A549 (cell line): ENCODE results near the gene TJP1. TPM values are rescaled to one million over a fixed set of nuclear protein-coding genes. Genes with fewer than 3 reads are reported as not detected.

ENCODE experiments used
- ATAC-seq, 2 experiments: fragments of 200-7000 bp in 1 of 2; fragments of >200 bp in 1 of 2; cut with Nextera tagmentation in 1 of 2; cut with Tn5 transposase in 1 of 2; 3 replicates each; pipeline versions ENCODE4 v1.8.0 to v1.9.1; 2018 to 2020; ENCODE audit warnings: mild to moderate bottlenecking in 1 of 2, moderate library complexity in 1 of 2
- CTCF ChIA-PET: fragments of 300-600 bp; sonication (Branson Sonifier 250); formaldehyde crosslinking; extraction: SDS; loops from one replicate; lab custom pipeline; 2021; ENCODE audit warnings: antibody characterized with exemption, inconsistent platforms; lab: Yijun Ruan, JAX
- POLR2A ChIA-PET: fragments of 350-600 bp; formaldehyde crosslinking; extraction: SDS; loops from one replicate; lab custom pipeline; 2021; ENCODE audit warnings: antibody characterized with exemption, inconsistent platforms; lab: Yijun Ruan, JAX
- DNase-seq, 2 experiments: peaks; one replicate each; pipeline versions ENCODE4 v3.0.0 to v3.0.0-alpha.2; 2011 to 2016; ENCODE audit warnings: low read depth in 1 of 2, low spot score in 1 of 2
- FAIRE-seq: peaks from 2 replicates; lab custom pipeline; 2011; peaks lifted over from hg19 to GRCh38; lab: Jason Lieb, UNC
- H3K27ac ChIP-seq, 2 experiments: fragments of >200 bp; sonication (Bioruptor Twin); formaldehyde crosslinking; 3 replicates each; pipeline ENCODE4 v1.5.1; 2016 to 2017
- H3K4me1 ChIP-seq: fragments of >200 bp; sonication (Bioruptor Twin); formaldehyde crosslinking; 3 replicates; pipeline ENCODE4 v1.6.1; 2016
- H3K4me2 ChIP-seq: fragments of >200 bp; sonication (Bioruptor Twin); formaldehyde crosslinking; 3 replicates; pipeline ENCODE4 v1.6.1; 2016
- H3K4me3 ChIP-seq: fragments of >200 bp; sonication (Bioruptor Twin); formaldehyde crosslinking; 3 replicates; pipeline ENCODE4 v1.5.1; 2016
- H3K9me3 ChIP-seq: fragments of >200 bp; sonication (Bioruptor Twin); formaldehyde crosslinking; 3 replicates; pipeline ENCODE4 v1.6.1; 2016
- ATOH8 ChIP-seq: fragments of 250-450 bp; sonication (Bioruptor Pico); IDR thresholded peaks from 2 replicates; pipeline ENCODE4 v1.5.0; 2020; ENCODE audit warnings: low read depth, mild to moderate bottlenecking, moderate library complexity
- CHD2 ChIP-seq: fragments of 150-350 bp; IDR thresholded peaks from 2 replicates; pipeline ENCODE4 v1.6.1; 2014; ENCODE audit warnings: low read length; ENCODE audit not compliant: partially characterized antibody
- EHF ChIP-seq: fragments of 250-450 bp; sonication (Bioruptor Pico); IDR thresholded peaks from 2 replicates; pipeline ENCODE4 v1.5.0; 2020; ENCODE audit warnings: mild to moderate bottlenecking
- EP300 ChIP-seq, 2 experiments: fragments of >200 bp; sonication (Bioruptor Twin); formaldehyde crosslinking; IDR thresholded peaks; 2 replicates in 1 of 2; 3 replicates in 1 of 2; pipeline ENCODE4 v1.6.1; 2016 to 2017
- ESRRA ChIP-seq: fragments of 150-350 bp; IDR thresholded peaks from 2 replicates; pipeline ENCODE4 v1.6.1; 2014; ENCODE audit warnings: mild to moderate bottlenecking, low read length, borderline replicate concordance
- FOSB ChIP-seq: fragments of 250-450 bp; sonication (Bioruptor Pico); IDR thresholded peaks from 2 replicates; pipeline ENCODE4 v1.5.0; 2020; ENCODE audit warnings: mild to moderate bottlenecking, moderate library complexity
- FOSL2 ChIP-seq, 2 experiments: fragments of 450-650 bp in 1 of 2; fragments of >200 bp in 1 of 2; sonication (Bioruptor Twin) in 1 of 2; formaldehyde crosslinking; IDR thresholded peaks; 2 replicates each; pipeline versions ENCODE4 v1.5.0 to v1.6.1; 2016 to 2020; ENCODE audit warnings: mild to moderate bottlenecking in 1 of 2, moderate library complexity in 1 of 2
- FOXS1 ChIP-seq: fragments of 250-450 bp; sonication (Bioruptor Pico); IDR thresholded peaks from 2 replicates; pipeline ENCODE4 v1.5.0; 2020; ENCODE audit warnings: mild to moderate bottlenecking, moderate library complexity
- GATA3 ChIP-seq: IDR thresholded peaks from 2 replicates; pipeline ENCODE4 v1.6.1; 2012; ENCODE audit warnings: borderline replicate concordance
- HEYL ChIP-seq: fragments of 250-450 bp; sonication (Bioruptor Pico); IDR thresholded peaks from 2 replicates; pipeline ENCODE4 v1.8.0; 2021; ENCODE audit warnings: mild to moderate bottlenecking, moderate library complexity
- HOXA7 ChIP-seq: fragments of 250-450 bp; sonication (Bioruptor Pico); IDR thresholded peaks from 2 replicates; pipeline ENCODE4 v1.5.0; 2020; ENCODE audit warnings: mild to moderate bottlenecking, moderate library complexity
- HOXB13 ChIP-seq: fragments of 250-450 bp; sonication (Bioruptor Pico); IDR thresholded peaks from 2 replicates; pipeline ENCODE4 v1.5.0; 2020; ENCODE audit warnings: low read depth, mild to moderate bottlenecking, moderate library complexity
- HOXB5 ChIP-seq: fragments of 250-450 bp; sonication (Bioruptor Pico); IDR thresholded peaks from 2 replicates; pipeline ENCODE4 v1.5.0; 2020; ENCODE audit warnings: mild to moderate bottlenecking, moderate library complexity
- JUNB ChIP-seq: fragments of >200 bp; sonication (Bioruptor Twin); formaldehyde crosslinking; IDR thresholded peaks from 2 replicates; pipeline ENCODE4 v1.6.1; 2016
- KDM1A ChIP-seq: fragments of 200-600 bp; sonication (generic); IDR thresholded peaks from 2 replicates; pipeline ENCODE4 v1.6.1; 2016; ENCODE audit warnings: low read depth, mild to moderate bottlenecking
- KDM5A ChIP-seq: fragments of 200-600 bp; sonication (generic); IDR thresholded peaks from 2 replicates; pipeline ENCODE4 v1.6.1; 2016; ENCODE audit warnings: antibody characterized with exemption, mild to moderate bottlenecking
- MAFK ChIP-seq: fragments of 450-650 bp; IDR thresholded peaks from 2 replicates; pipeline ENCODE4 v1.6.1; 2014; ENCODE audit not compliant: partially characterized antibody
- NPAS2 ChIP-seq: fragments of 250-450 bp; sonication (Bioruptor Pico); IDR thresholded peaks from 2 replicates; pipeline ENCODE4 v1.8.0; 2022; ENCODE audit warnings: mild to moderate bottlenecking, moderate library complexity, borderline replicate concordance
- RARB ChIP-seq: fragments of 250-450 bp; sonication (Bioruptor Pico); IDR thresholded peaks from 2 replicates; pipeline ENCODE4 v1.8.0; 2021; ENCODE audit warnings: mild to moderate bottlenecking, moderate library complexity
- REST ChIP-seq: fragments of 200-600 bp; sonication (generic); IDR thresholded peaks from 2 replicates; pipeline ENCODE4 v1.6.1; 2016; ENCODE audit warnings: antibody characterized with exemption, mild to moderate bottlenecking, moderate library complexity
- RFX5 ChIP-seq: fragments of 450-650 bp; IDR thresholded peaks from 2 replicates; pipeline ENCODE4 v1.7.1; 2014; ENCODE audit warnings: antibody characterized with exemption, mild to moderate bottlenecking, moderate library complexity
- RNF2 ChIP-seq: fragments of 200-600 bp; sonication (generic); IDR thresholded peaks from 2 replicates; pipeline ENCODE4 v1.6.1; 2016; ENCODE audit warnings: low read depth, mild to moderate bottlenecking, antibody characterized with exemption, moderate library complexity, borderline replicate concordance
- TFCP2L1 ChIP-seq: fragments of 250-450 bp; sonication (Bioruptor Pico); IDR thresholded peaks from 2 replicates; pipeline ENCODE4 v1.5.0; 2021; ENCODE audit warnings: mild to moderate bottlenecking
- ZNF302 ChIP-seq: fragments of 250-450 bp; sonication (Bioruptor Pico); IDR thresholded peaks from 2 replicates; pipeline ENCODE4 v1.9.0; 2021; ENCODE audit warnings: inconsistent platforms, mild to moderate bottlenecking, moderate library complexity
- ZSCAN20 ChIP-seq: fragments of 250-450 bp; sonication (Bioruptor Pico); IDR thresholded peaks from 2 replicates; pipeline ENCODE4 v1.8.0; 2022; ENCODE audit warnings: mild to moderate bottlenecking, moderate library complexity
- WGBS: methylation state at CpG from one replicate; pipeline ENCODE4 v1.1.6; 2017; ENCODE audit errors: missing lambda C conversion rate; 5-methylcytosine and 5-hydroxymethylcytosine counted together
- polyA plus RNA-seq, 4 experiments: library from polyadenylated mRNA; depleted of rRNA in 3 of 4; stranded (reverse); fragments of >200 nt; fragmentation: RNase III in 1 of 4; extraction: RNeasy Plus Mini Kit Qiagen cat#74134 plus additional on column Dnase treatment in 1 of 4; gene quantifications; 2 replicates in 3 of 4; 3 replicates in 1 of 4; pipeline ENCODE4 v1.2.3, GENCODE V29; 2011 to 2017
- TF ChIP-seq, protein P1 (sequence below): fragments of 250-450 bp; sonication (Bioruptor Pico); IDR thresholded peaks from 2 replicates; pipeline ENCODE4 v1.5.0; 2021; ENCODE audit warnings: mild to moderate bottlenecking, moderate library complexity, borderline replicate concordance

The TJP1 gene
- polyA plus RNA-seq, 2 of the 4 experiments (the other 2 are of a cell fraction): 55.0 to 179 TPM

DNA sequence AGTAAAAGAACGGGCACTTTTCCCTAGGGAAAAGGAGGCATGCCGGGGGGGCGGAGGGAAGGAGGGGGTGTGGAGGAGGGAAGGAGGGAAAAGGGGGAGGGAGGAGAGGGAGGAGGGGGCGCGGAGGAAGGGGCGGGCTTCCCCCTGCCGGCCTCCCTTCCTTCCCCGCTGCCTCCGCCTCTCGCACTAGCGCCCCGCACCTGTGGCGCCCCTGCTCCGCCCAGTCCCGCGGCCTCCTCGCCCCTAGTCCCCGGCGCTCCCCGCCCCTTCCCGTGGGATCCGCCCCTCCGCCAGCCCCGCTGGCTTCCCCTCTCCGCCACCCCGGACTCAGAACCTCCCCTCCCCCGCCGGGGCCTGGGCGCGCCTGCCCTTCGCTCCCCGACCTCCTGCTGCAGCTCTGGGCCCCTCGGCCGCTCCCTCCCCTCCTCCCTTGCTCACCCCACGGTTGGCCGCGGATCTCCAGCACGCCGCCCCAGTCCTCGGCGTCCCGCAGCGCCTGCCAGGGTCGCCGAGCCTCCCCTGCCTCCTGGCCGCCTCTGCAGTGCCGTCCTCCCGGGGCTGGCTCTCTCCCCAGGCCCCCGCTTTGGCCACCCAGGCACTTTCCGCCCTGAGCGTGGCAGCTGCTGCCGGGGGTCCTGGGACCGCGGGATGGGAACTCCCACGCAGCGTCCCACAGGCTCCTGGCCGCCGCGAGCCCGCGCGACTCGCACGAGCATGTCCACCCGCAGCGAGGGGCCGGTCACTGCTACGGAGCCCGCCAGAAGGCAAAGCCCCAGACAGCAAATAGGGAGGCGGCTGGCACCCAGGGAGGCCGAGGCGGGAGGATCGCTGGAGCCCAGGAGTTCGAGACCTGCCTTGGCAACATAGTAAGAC is 147.4 kb downstream of the TJP1 start (continued):
- no peak for TF ChIP-seq ATOH8 (CRISPR knock-in tag)
- TF ChIP-seq JUNB: no peak
- no peak for TF ChIP-seq CHD2
- no peak for TF ChIP-seq MAFK

DNA sequence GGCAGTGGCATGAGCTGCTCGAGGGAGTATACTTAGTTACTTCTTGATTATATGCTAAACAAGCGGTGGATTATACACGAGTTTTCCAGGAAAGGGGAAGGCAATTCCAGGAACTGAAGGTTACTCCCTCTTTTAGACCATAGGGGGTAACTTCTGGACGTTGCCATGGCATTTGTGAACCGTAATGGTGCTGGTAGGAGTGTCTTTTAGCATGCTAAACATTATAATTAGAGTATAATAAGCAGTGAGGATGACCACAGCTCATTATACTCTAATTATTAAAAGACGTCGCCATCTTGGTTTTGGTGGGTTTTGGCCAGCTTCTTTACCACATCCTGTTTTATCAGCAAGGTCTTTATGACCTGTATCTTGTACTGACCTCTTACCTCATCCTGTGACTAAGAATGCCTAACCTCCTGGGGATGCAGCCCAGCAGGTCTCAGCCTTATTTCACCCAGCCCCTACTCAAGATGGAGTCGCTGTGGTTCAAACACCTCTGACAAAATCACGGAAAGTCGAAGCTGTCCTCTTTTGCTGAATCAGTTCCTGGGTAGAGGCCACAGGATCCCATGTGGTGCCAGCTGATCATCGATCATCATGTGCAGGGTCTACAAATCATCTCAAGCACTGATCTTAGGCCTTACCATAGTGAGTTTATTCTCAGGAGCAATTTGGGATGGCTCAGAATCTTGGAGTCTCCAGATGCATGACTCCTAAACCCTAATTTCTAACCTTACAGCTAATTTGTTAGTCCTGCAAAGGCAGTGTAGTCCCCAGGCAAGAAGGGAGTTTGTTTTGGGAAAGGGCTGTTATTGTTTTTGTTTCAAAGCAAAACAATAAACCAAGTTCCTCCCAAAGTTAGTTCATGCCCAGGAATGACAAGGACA is 149.1 kb downstream of the TJP1 start:
- peak; percentile 84 for FAIRE-seq
- no peak overlapping the region for H3K4me3 ChIP-seq
- WGBS: 85% methylated on average over 11 of the region's 11 CpGs
- TF ChIP-seq GATA3 (no peak), EHF (CRISPR knock-in tag) (peak; percentile 99), ZNF302 (CRISPR knock-in tag) (peak; percentile 95), KDM5A (no peak), HOXB13 (CRISPR knock-in tag) (peak; percentile 99), TFCP2L1 (CRISPR knock-in tag) (peak; percentile 94), RFX5 (no peak), ATOH8 (CRISPR knock-in tag) (peak; percentile 100), ESRRA (no peak), FOXS1 (CRISPR knock-in tag) (peak; percentile 98), RARB (CRISPR knock-in tag) (peak; percentile 75; the same call in 1 of the 2 replicates), HEYL (CRISPR knock-in tag) (peak; percentile 96), FOSL2 (IDR thresholded peaks at IDR 0.05) (no peak), FOSL2 (CRISPR knock-in tag; IDR thresholded peaks at IDR 0.05) (0 out of 2 replicates have a peak, but pooled peaks have one; percentile 38), REST (no peak), MAFK (no peak), ZSCAN20 (peak; percentile 72; the same call in 1 of the 2 replicates), EP300 (IDR thresholded peaks at IDR 0.05) (no peak), NPAS2 (peak; percentile 35; the same call in 1 of the 2 replicates), KDM1A (no peak), HOXB5 (peak; percentile 99), RNF2 (no peak), HOXA7 (CRISPR knock-in tag) (peak; percentile 92), FOSB (peak; percentile 97)
- TF ChIP-seq, protein P1, sequence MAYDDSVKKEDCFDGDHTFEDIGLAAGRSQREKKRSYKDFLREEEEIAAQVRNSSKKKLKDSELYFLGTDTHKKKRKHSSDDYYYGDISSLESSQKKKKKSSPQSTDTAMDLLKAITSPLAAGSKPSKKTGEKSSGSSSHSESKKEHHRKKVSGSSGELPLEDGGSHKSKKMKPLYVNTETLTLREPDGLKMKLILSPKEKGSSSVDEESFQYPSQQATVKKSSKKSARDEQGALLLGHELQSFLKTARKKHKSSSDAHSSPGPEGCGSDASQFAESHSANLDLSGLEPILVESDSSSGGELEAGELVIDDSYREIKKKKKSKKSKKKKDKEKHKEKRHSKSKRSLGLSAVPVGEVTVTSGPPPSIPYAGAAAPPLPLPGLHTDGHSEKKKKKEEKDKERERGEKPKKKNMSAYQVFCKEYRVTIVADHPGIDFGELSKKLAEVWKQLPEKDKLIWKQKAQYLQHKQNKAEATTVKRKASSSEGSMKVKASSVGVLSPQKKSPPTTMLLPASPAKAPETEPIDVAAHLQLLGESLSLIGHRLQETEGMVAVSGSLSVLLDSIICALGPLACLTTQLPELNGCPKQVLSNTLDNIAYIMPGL (CRISPR knock-in tag): no peak
- TF ChIP-seq, all 56 proteins: peak for 14
- CTCF ChIA-PET: interaction anchor here (1.1 to 8.3 kb wide), 7 partner anchors 10 to 253 kb away, joined by 3 to 49 read pairs (median 6); no protein-coding TSS in a partner anchor
- POLR2A ChIA-PET: no interaction called here
- Histone ChIP-seq H3K4me1 (peaks cover 63% of the 10 kb centered on the region), H3K9me3 (no peaks in the 10 kb centered on the region), H3K27ac (peak overlapping the region; percentile 91 to 93), H3K4me2 (peak overlapping the region; percentile 92)
- DNase-seq: no peak
- no peak for ATAC-seq
